ENCODE data around the gene SPRR1B. TPM values are rescaled to one million over a fixed set of nuclear protein-coding genes. Genes with fewer than 3 reads are reported as not detected.

The SPRR1B gene
- total and polyA plus RNA-seq, 9 of the 15 experiments (the other 6 are each of a cell fraction or from before 2014, with no cell fraction given): not detected

- TF ChIP-seq, protein P1, sequence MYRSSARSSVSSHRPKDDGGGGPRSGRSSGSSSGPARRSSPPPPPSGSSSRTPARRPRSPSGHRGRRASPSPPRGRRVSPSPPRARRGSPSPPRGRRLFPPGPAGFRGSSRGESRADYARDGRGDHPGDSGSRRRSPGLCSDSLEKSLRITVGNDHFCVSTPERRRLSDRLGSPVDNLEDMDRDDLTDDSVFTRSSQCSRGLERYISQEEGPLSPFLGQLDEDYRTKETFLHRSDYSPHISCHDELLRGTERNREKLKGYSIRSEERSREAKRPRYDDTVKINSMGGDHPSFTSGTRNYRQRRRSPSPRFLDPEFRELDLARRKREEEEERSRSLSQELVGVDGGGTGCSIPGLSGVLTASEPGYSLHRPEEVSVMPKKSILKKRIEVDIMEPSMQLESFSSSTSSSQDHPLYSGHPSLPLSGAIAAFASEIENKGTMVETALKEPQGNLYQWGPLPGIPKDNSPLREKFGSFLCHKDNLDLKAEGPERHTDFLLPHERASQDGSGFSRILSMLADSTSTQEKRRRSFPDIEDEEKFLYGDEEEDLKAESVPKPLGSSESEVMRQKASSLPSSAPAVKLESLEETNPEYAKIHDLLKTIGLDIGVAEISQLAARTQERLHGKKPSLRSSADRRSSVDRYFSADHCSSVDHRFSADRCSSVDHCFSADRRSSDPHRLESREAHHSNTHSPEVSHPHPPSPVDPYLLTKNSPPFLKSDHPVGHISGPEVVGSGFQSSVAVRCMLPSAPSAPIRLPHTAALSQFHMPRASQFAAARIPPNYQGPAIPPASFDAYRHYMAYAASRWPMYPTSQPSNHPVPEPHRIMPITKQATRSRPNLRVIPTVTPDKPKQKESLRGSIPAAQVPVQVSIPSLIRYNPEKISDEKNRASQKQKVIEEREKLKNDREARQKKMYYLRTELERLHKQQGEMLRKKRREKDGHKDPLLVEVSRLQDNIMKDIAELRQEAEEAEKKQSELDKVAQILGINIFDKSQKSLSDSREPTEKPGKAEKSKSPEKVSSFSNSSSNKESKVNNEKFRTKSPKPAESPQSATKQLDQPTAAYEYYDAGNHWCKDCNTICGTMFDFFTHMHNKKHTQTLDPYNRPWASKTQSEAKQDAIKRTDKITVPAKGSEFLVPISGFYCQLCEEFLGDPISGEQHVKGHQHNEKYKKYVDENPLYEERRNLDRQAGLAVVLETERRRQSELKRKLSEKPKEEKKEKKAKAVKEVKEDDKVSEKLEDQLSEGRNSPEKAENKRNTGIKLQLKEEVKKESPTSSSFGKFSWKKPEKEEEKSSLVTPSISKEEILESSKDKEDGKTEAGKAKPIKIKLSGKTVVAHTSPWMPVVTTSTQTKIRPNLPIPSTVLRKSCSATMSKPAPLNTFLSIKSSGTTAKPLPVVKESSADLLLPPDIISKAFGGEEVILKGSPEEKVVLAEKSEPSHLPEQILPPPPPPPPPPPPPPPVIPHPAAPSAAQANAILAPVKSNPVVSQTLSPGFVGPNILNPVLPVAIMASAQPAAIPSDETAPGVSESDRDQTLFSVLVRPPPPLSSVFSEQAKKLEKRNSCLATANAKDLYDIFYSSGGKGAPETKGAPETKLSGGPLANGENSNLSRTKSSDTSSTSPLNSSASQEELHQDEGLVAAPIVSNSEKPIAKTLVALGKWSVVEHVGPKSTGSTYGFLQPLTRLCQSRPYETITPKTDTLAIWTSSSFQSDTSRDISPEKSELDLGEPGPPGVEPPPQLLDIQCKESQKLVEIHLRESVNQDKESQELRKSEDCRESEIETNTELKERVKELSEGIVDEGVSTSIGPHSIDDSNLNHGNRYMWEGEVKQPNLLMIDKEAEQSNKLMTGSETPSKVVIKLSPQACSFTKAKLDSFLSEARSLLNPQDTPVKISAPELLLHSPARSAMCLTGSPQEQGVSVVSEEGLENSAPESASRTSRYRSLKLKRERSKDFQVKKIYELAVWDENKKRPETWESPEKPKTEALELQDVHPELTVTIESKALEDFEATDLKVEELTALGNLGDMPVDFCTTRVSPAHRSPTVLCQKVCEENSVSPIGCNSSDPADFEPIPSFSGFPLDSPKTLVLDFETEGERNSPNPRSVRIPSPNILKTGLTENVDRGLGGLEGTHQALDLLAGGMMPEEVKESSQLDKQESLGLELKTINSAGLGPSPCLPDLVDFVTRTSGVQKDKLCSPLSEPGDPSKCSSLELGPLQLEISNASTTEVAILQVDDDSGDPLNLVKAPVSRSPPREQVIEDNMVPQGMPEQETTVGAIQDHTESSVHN (IDR thresholded peaks at IDR 0.05; ENCODE audit: borderline replicate concordance in 1 of 2, low read depth in 1 of 2): no peak
- TF ChIP-seq KDM2B (CRISPR knock-in tag; IDR thresholded peaks at IDR 0.05) (no peak), STAG1 (CRISPR knock-in tag; IDR thresholded peaks at IDR 0.05; ENCODE audit: borderline replicate concordance) (no peak), NCOA6 (IDR thresholded peaks at IDR 0.05) (no peak), NFE2L1 (tag; IDR thresholded peaks at IDR 0.05; ENCODE audit: borderline replicate concordance, low read depth) (no peak), TAF1 (IDR thresholded peaks at IDR 0.05; ENCODE audit: control insufficient read depth, extremely low read depth, insufficient read depth, low read length, severe bottlenecking) (no peak), HDAC8 (tag; IDR thresholded peaks at IDR 0.05) (no peak), ZNF57 (CRISPR knock-in tag; IDR thresholded peaks at IDR 0.05) (no peak), ZNF12 (CRISPR knock-in tag; IDR thresholded peaks at IDR 0.05) (no peak), ZNF408 (CRISPR knock-in tag; IDR thresholded peaks at IDR 0.05; ENCODE audit: low read depth) (no peak), CUX1 (CRISPR knock-in tag; IDR thresholded peaks at IDR 0.05) (no peak), CREBBP (IDR thresholded peaks at IDR 0.05; ENCODE audit: low read depth, low read length) (no peak), ZNF41 (CRISPR knock-in tag; conservative IDR thresholded peaks at IDR 0.05) (0 out of 2 replicates have a peak, but pooled peaks have one; percentile 34)
Observed at GRCh38 chr1:153058826-153059784, 28.1 kb downstream of the SPRR1B start (continued).
